HCT116 (cell line): ENCODE measurements around the gene ECT2. TPM values are rescaled to one million over a fixed set of nuclear protein-coding genes. Genes with fewer than 3 reads are reported as not detected.

Experiments
- ATAC-seq: fragments of 200-7000 bp; cut with Tn5 transposase; 2 replicates; pipeline ENCODE4 v1.9.1; 2020; ENCODE audit warnings: mild to moderate bottlenecking, moderate library complexity
- BruUV-seq: library from RNA; stranded (reverse); fragments of 400-500 nt; replicated peaks from 2 replicates; lab custom pipeline; 2021; lab: Mats Ljungman, UMichigan
- CTCF ChIA-PET: fragments of 300-600 bp; sonication (Branson Sonifier 250); formaldehyde crosslinking; loops from one replicate; lab custom pipeline; 2021; ENCODE audit warnings: antibody characterized with exemption; lab: Charles Lee
- POLR2A ChIA-PET: fragments of 300-600, 350-600 bp; sonication (Branson Sonifier 250); formaldehyde crosslinking; loops from one replicate; lab custom pipeline; 2021; ENCODE audit warnings: antibody characterized with exemption; lab: Charles Lee
- RAD21 ChIA-PET, 2 experiments: fragments of 300-600 bp; sonication (Branson Sonifier 250); formaldehyde crosslinking; loops; one replicate each; lab custom pipeline; 2023; ENCODE audit warnings: low total read pairs in 2 of 2; ENCODE audit not compliant: uncharacterized antibody in 2 of 2, unreplicated experiment in 2 of 2, low non-redundant PET in 1 of 2; lab: Charles Lee
- DNase-seq: peaks from one replicate; pipeline ENCODE4 v3.0.0-alpha.2; 2010; ENCODE audit warnings: low read depth, low spot score
- H2AFZ ChIP-seq: fragments of 200-600 bp; shearing (Covaris generic), sonication (generic); 2 replicates; pipeline ENCODE4 v1.6.1; 2017; ENCODE audit warnings: low read depth, mixed run types, mixed read lengths, antibody characterized with exemption, low read length; ENCODE audit not compliant: poor library complexity, severe bottlenecking
- H3K27ac ChIP-seq: 2 replicates; pipeline ENCODE4 v1.5.1; 2012; ENCODE audit warnings: low read depth, low read length
- H3K27me3 ChIP-seq: fragments of 200-600 bp; sonication (generic); 2 replicates; pipeline ENCODE4 v1.6.1; 2016; ENCODE audit warnings: mixed run types, low read length, mixed read lengths; ENCODE audit not compliant: insufficient read depth
- H3K36me3 ChIP-seq, 2 experiments: fragments of 200-500 bp in 1 of 2; fragments of 200-600 bp in 1 of 2; sonication (Bioruptor generic) in 1 of 2; sonication (generic) in 1 of 2; 2 replicates each; pipeline versions ENCODE4 v1.5.1 to v1.6.1; 2014 to 2016; ENCODE audit warnings: low read length in 2 of 2, inconsistent platforms in 1 of 2, mixed read lengths in 1 of 2, mixed run types in 1 of 2; ENCODE audit not compliant: insufficient read depth in 2 of 2, control insufficient read depth in 1 of 2
- H3K4me1 ChIP-seq, 2 experiments: fragments of 200-600 bp in 1 of 2; sonication (generic) in 1 of 2; 2 replicates each; pipeline versions ENCODE4 v1.5.1 to v1.6.1; 2012 to 2017; ENCODE audit warnings: low read length in 2 of 2, inconsistent platforms in 1 of 2, mild to moderate bottlenecking in 1 of 2, mixed read lengths in 1 of 2, mixed run types in 1 of 2, moderate library complexity in 1 of 2; ENCODE audit not compliant: insufficient read depth in 2 of 2, control insufficient read depth in 1 of 2
- H3K4me2 ChIP-seq: fragments of 200-600 bp; sonication (generic); 2 replicates; pipeline ENCODE4 v1.6.1; 2017; ENCODE audit warnings: mixed run types, low read length, mixed read lengths
- H3K4me3 ChIP-seq, 2 experiments: fragments of 200-600 bp in 1 of 2; sonication (generic) in 1 of 2; replicated peaks in 1 of 2; 2 replicates each; pipeline ENCODE4 v1.5.1; 2011 to 2016; ENCODE audit warnings: low read length in 2 of 2, control low read depth in 1 of 2, low read depth in 1 of 2, mild to moderate bottlenecking in 1 of 2, mixed read lengths in 1 of 2, mixed run types in 1 of 2
- H3K79me2 ChIP-seq: fragments of 200-600 bp; sonication (generic); 2 replicates; pipeline ENCODE4 v1.6.1; 2017; ENCODE audit warnings: mild to moderate bottlenecking, mixed run types, low read length, moderate library complexity, mixed read lengths; ENCODE audit not compliant: insufficient read depth
- H3K9ac ChIP-seq: fragments of 200-600 bp; sonication (generic); 2 replicates; pipeline ENCODE4 v1.6.1; 2016; ENCODE audit warnings: low read length, mixed read lengths
- H3K9me2 ChIP-seq: fragments of 200-600 bp; sonication (generic), shearing (Covaris generic); 2 replicates; pipeline ENCODE4 v1.6.1; 2017; ENCODE audit warnings: mixed run types, mild to moderate bottlenecking, moderate library complexity; ENCODE audit not compliant: insufficient read depth
- H3K9me3 ChIP-seq, 2 experiments: fragments of 200-500 bp in 1 of 2; fragments of 200-600 bp in 1 of 2; sonication (Bioruptor generic) in 1 of 2; sonication (generic) in 1 of 2; 2 replicates each; pipeline ENCODE4 v1.6.1; 2014 to 2017; ENCODE audit warnings: low read length in 2 of 2, mixed read lengths in 2 of 2, inconsistent platforms in 1 of 2, low read depth in 1 of 2, mild to moderate bottlenecking in 1 of 2, mixed run types in 1 of 2, moderate library complexity in 1 of 2; ENCODE audit not compliant: control insufficient read depth in 1 of 2, insufficient read depth in 1 of 2
- H4K20me1 ChIP-seq: fragments of 200-600 bp; sonication (generic), shearing (Covaris generic); 2 replicates; pipeline ENCODE4 v1.6.1; 2017; ENCODE audit warnings: mixed run types, mild to moderate bottlenecking, moderate library complexity; ENCODE audit not compliant: insufficient read depth
- ATF3 ChIP-seq: IDR thresholded peaks from 2 replicates; pipeline ENCODE4 v1.6.1; 2012
- CBX3 ChIP-seq: IDR thresholded peaks from 2 replicates; pipeline ENCODE4 v1.6.1; 2012; ENCODE audit warnings: low read depth
- FOSL1 ChIP-seq: IDR thresholded peaks from 2 replicates; pipeline ENCODE4 v1.6.1; 2012; ENCODE audit warnings: low read depth
- RAD21 ChIP-seq: IDR thresholded peaks from 2 replicates; pipeline ENCODE4 v1.6.1; 2012; ENCODE audit warnings: low read depth, mild to moderate bottlenecking
- SIN3A ChIP-seq: IDR thresholded peaks from 2 replicates; pipeline ENCODE4 v1.6.1; 2012; ENCODE audit warnings: low read depth
- SP1 ChIP-seq: IDR thresholded peaks from 2 replicates; pipeline ENCODE4 v1.6.1; 2012; ENCODE audit warnings: low read depth
- intact Hi-C: fragments of 100-400 bp; cut with micrococcal nuclease; formaldehyde crosslinking; loops from 2 replicates; pipeline ENCODE4 v1.10.0; 2022
- total RNA-seq: library from RNA; stranded (reverse); gene quantifications from one replicate; pipeline ENCODE4 v1.2.1, GENCODE V29; 2021; ENCODE audit not compliant: unreplicated experiment

ECT2 gene
- total RNA-seq, 1 experiment from 2014 or later: 95.6 TPM

GRCh38 chr3:172766241-172766640, 15.7 kb downstream of the ECT2 start:
- intact Hi-C loops: no loop called here
- Histone ChIP-seq H2AFZ (no peak overlapping the region), H4K20me1 (peaks cover 9% of the 10 kb centered on the region; the same call in 1 of the 2 replicates), H3K9me2 (no peaks in the 10 kb centered on the region), H3K4me3 (no peak overlapping the region), H3K9ac (no peak overlapping the region), H3K27ac (no peak overlapping the region), H3K27me3 (no peaks in the 10 kb centered on the region), H3K79me2 (peaks cover 74% of the 10 kb centered on the region), H3K36me3 (peaks cover 75 to 81% of the 10 kb centered on the region in 2 experiments), H3K9me3 (no peaks in the 10 kb centered on the region), H3K4me1 (no peaks in the 10 kb centered on the region), H3K4me2 (no peak overlapping the region)
- BruUV-seq: no TSS peak
- ATAC-seq (no peak), DNase-seq (no peak)
- RAD21 ChIA-PET: no interaction called here
- CTCF ChIA-PET: no interaction called here
- no peak for TF ChIP-seq SP1
- POLR2A ChIA-PET: no interaction called here

- H3K4me1 ChIP-seq: no peaks in the 10 kb centered on the region
These were observed 16.3 kb downstream of the ECT2 start for GRCh38 chr3:172766718-172767405.

More at GRCh38 chr3:172766718-172767405, 16.3 kb downstream of the ECT2 start:
- H3K9ac ChIP-seq: no peak overlapping the region
- no TSS peak for BruUV-seq
- no peak overlapping the region for H3K4me2 ChIP-seq
- H3K9me3 ChIP-seq: no peaks in the 10 kb centered on the region
- H3K4me3 ChIP-seq: no peak overlapping the region
- CTCF ChIA-PET: no interaction called here
- H3K27me3 ChIP-seq: no peaks in the 10 kb centered on the region
- H3K36me3 ChIP-seq: peaks cover 72 to 82% of the 10 kb centered on the region in 2 experiments
- H2AFZ ChIP-seq: no peak overlapping the region
- no peak overlapping the region for H3K27ac ChIP-seq
- no peak for TF ChIP-seq ATF3
- no peak for TF ChIP-seq RAD21
- no peak for TF ChIP-seq FOSL1
- TF ChIP-seq SIN3A: no peak
- TF ChIP-seq CBX3: no peak
- H4K20me1 ChIP-seq: peaks cover 9% of the 10 kb centered on the region; the same call in 1 of the 2 replicates
- RAD21 ChIA-PET: no interaction called here
- POLR2A ChIA-PET: no interaction called here
- H3K9me2 ChIP-seq: no peaks in the 10 kb centered on the region
- ATAC-seq (no peak), DNase-seq (no peak)
- peaks cover 78% of the 10 kb centered on the region for H3K79me2 ChIP-seq
- intact Hi-C loops: no loop called here
